A549 (cell line): ENCODE measurements around the gene RASA3. TPM values are rescaled to one million over a fixed set of nuclear protein-coding genes. Genes with fewer than 3 reads are reported as not detected.

Experiments used
- ATAC-seq, 2 experiments: fragments of 200-7000 bp in 1 of 2; fragments of >200 bp in 1 of 2; cut with Nextera tagmentation in 1 of 2; cut with Tn5 transposase in 1 of 2; 3 replicates each; pipeline versions ENCODE4 v1.8.0 to v1.9.1; 2018 to 2020; ENCODE audit warnings: mild to moderate bottlenecking in 1 of 2, moderate library complexity in 1 of 2
- CTCF ChIA-PET: fragments of 300-600 bp; sonication (Branson Sonifier 250); formaldehyde crosslinking; extraction: SDS; loops from one replicate; lab custom pipeline; 2021; ENCODE audit warnings: antibody characterized with exemption, inconsistent platforms; lab: Yijun Ruan, JAX
- POLR2A ChIA-PET: fragments of 350-600 bp; formaldehyde crosslinking; extraction: SDS; loops from one replicate; lab custom pipeline; 2021; ENCODE audit warnings: antibody characterized with exemption, inconsistent platforms; lab: Yijun Ruan, JAX
- DNase-seq, 2 experiments: peaks; one replicate each; pipeline versions ENCODE4 v3.0.0 to v3.0.0-alpha.2; 2011 to 2016; ENCODE audit warnings: low read depth in 1 of 2, low spot score in 1 of 2
- FAIRE-seq: peaks from 2 replicates; lab custom pipeline; 2011; peaks lifted over from hg19 to GRCh38; lab: Jason Lieb, UNC
- H3K27ac ChIP-seq, 2 experiments: fragments of >200 bp; sonication (Bioruptor Twin); formaldehyde crosslinking; 3 replicates each; pipeline ENCODE4 v1.5.1; 2016 to 2017
- H3K4me1 ChIP-seq: fragments of >200 bp; sonication (Bioruptor Twin); formaldehyde crosslinking; 3 replicates; pipeline ENCODE4 v1.6.1; 2016
- H3K4me2 ChIP-seq: fragments of >200 bp; sonication (Bioruptor Twin); formaldehyde crosslinking; 3 replicates; pipeline ENCODE4 v1.6.1; 2016
- H3K4me3 ChIP-seq: fragments of >200 bp; sonication (Bioruptor Twin); formaldehyde crosslinking; 3 replicates; pipeline ENCODE4 v1.5.1; 2016
- H3K9me3 ChIP-seq: fragments of >200 bp; sonication (Bioruptor Twin); formaldehyde crosslinking; 3 replicates; pipeline ENCODE4 v1.6.1; 2016
- BHLHE40 ChIP-seq: IDR thresholded peaks from 2 replicates; pipeline ENCODE4 v1.6.1; 2012; ENCODE audit warnings: low read depth, low read length, inconsistent platforms
- CBX2 ChIP-seq: fragments of 200-600 bp; sonication (generic); IDR thresholded peaks from 2 replicates; pipeline ENCODE4 v1.6.1; 2016; ENCODE audit warnings: low read depth, mild to moderate bottlenecking, borderline replicate concordance
- EHF ChIP-seq: fragments of 250-450 bp; sonication (Bioruptor Pico); IDR thresholded peaks from 2 replicates; pipeline ENCODE4 v1.5.0; 2020; ENCODE audit warnings: mild to moderate bottlenecking
- EHMT2 ChIP-seq: fragments of 200-600 bp; sonication (generic); IDR thresholded peaks from 2 replicates; pipeline ENCODE4 v1.6.1; 2016; ENCODE audit warnings: antibody characterized with exemption, low read depth, mild to moderate bottlenecking, moderate library complexity
- EP300 ChIP-seq, 2 experiments: fragments of >200 bp; sonication (Bioruptor Twin); formaldehyde crosslinking; IDR thresholded peaks; 2 replicates in 1 of 2; 3 replicates in 1 of 2; pipeline ENCODE4 v1.6.1; 2016 to 2017
- ESRRA ChIP-seq: fragments of 150-350 bp; IDR thresholded peaks from 2 replicates; pipeline ENCODE4 v1.6.1; 2014; ENCODE audit warnings: mild to moderate bottlenecking, low read length, borderline replicate concordance
- FOSB ChIP-seq: fragments of 250-450 bp; sonication (Bioruptor Pico); IDR thresholded peaks from 2 replicates; pipeline ENCODE4 v1.5.0; 2020; ENCODE audit warnings: mild to moderate bottlenecking, moderate library complexity
- HEYL ChIP-seq: fragments of 250-450 bp; sonication (Bioruptor Pico); IDR thresholded peaks from 2 replicates; pipeline ENCODE4 v1.8.0; 2021; ENCODE audit warnings: mild to moderate bottlenecking, moderate library complexity
- HOXB13 ChIP-seq: fragments of 250-450 bp; sonication (Bioruptor Pico); IDR thresholded peaks from 2 replicates; pipeline ENCODE4 v1.5.0; 2020; ENCODE audit warnings: low read depth, mild to moderate bottlenecking, moderate library complexity
- HOXB5 ChIP-seq: fragments of 250-450 bp; sonication (Bioruptor Pico); IDR thresholded peaks from 2 replicates; pipeline ENCODE4 v1.5.0; 2020; ENCODE audit warnings: mild to moderate bottlenecking, moderate library complexity
- JUN ChIP-seq, 2 experiments: fragments of >200 bp; sonication (Bioruptor Twin); formaldehyde crosslinking; IDR thresholded peaks; 2 replicates in 1 of 2; 3 replicates in 1 of 2; pipeline ENCODE4 v1.6.1; 2016 to 2017
- KDM5A ChIP-seq: fragments of 200-600 bp; sonication (generic); IDR thresholded peaks from 2 replicates; pipeline ENCODE4 v1.6.1; 2016; ENCODE audit warnings: antibody characterized with exemption, mild to moderate bottlenecking
- RARB ChIP-seq: fragments of 250-450 bp; sonication (Bioruptor Pico); IDR thresholded peaks from 2 replicates; pipeline ENCODE4 v1.8.0; 2021; ENCODE audit warnings: mild to moderate bottlenecking, moderate library complexity
- RCOR1 ChIP-seq: fragments of 150-350 bp; IDR thresholded peaks from 2 replicates; pipeline ENCODE4 v1.6.1; 2014; ENCODE audit warnings: antibody characterized with exemption, low read length, low read depth
- RNF2 ChIP-seq: fragments of 200-600 bp; sonication (generic); IDR thresholded peaks from 2 replicates; pipeline ENCODE4 v1.6.1; 2016; ENCODE audit warnings: low read depth, mild to moderate bottlenecking, antibody characterized with exemption, moderate library complexity, borderline replicate concordance
- SMC3 ChIP-seq: fragments of >200 bp; sonication (Bioruptor Twin); formaldehyde crosslinking; IDR thresholded peaks from 3 replicates; pipeline ENCODE4 v1.6.1; 2018; ENCODE audit warnings: inconsistent platforms
- SREBF2 ChIP-seq: fragments of 450-650 bp; IDR thresholded peaks from 2 replicates; pipeline ENCODE4 v1.6.1; 2014; ENCODE audit warnings: mild to moderate bottlenecking, moderate library complexity
- TP53 ChIP-seq: fragments of 250-450 bp; sonication (Bioruptor Pico); IDR thresholded peaks from 2 replicates; pipeline ENCODE4 v1.5.0; 2021; ENCODE audit warnings: mild to moderate bottlenecking, moderate library complexity
- ZC3H11A ChIP-seq: fragments of 450-650 bp; IDR thresholded peaks from 2 replicates; pipeline ENCODE4 v1.6.1; 2014; ENCODE audit warnings: antibody characterized with exemption, mild to moderate bottlenecking
- ZSCAN20 ChIP-seq: fragments of 250-450 bp; sonication (Bioruptor Pico); IDR thresholded peaks from 2 replicates; pipeline ENCODE4 v1.8.0; 2022; ENCODE audit warnings: mild to moderate bottlenecking, moderate library complexity
- WGBS: methylation state at CpG from one replicate; pipeline ENCODE4 v1.1.6; 2017; ENCODE audit errors: missing lambda C conversion rate; 5-methylcytosine and 5-hydroxymethylcytosine counted together
- polyA plus RNA-seq, 4 experiments: library from polyadenylated mRNA; depleted of rRNA in 3 of 4; stranded (reverse); fragments of >200 nt; fragmentation: RNase III in 1 of 4; extraction: RNeasy Plus Mini Kit Qiagen cat#74134 plus additional on column Dnase treatment in 1 of 4; gene quantifications; 2 replicates in 3 of 4; 3 replicates in 1 of 4; pipeline ENCODE4 v1.2.3, GENCODE V29; 2011 to 2017
- TF ChIP-seq, protein P1 (sequence below): IDR thresholded peaks from 2 replicates; pipeline ENCODE4 v1.6.1; 2012
- TF ChIP-seq, protein P2 (sequence below): fragments of 250-450 bp; sonication (Bioruptor Pico); IDR thresholded peaks from 2 replicates; pipeline ENCODE4 v1.5.0; 2020; ENCODE audit warnings: low read depth, mild to moderate bottlenecking, moderate library complexity
- TF ChIP-seq, protein P3 (sequence below): IDR thresholded peaks from 2 replicates; pipeline ENCODE4 v1.6.1; 2012

Gene RASA3
- polyA plus RNA-seq, 2 of the 4 experiments (the other 2 are of a cell fraction), result 4.3 to 7.6 TPM

DNA sequence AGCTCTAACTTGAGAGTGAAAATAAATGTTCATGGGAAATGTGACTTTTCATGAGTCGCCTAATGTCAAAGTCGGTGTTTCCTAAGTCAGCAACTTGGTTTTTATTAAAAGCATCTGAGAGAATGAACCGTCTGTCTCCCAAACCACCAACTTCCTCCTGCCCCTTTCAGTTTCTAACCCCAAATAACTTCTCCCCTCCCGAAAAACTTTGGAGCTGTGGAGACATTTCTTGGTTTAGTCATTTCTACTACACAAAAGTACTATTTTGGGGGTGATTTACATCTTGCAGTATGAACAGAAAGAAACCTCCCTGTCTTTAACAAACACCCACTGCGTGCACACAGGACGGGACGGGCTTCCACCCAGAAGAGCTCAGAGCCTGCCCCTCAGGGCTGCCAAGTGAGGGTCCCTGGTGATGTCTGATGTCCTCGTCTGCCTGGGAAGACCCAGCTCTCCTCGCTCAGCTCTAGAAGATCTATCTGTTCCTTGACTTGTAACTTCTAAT, 65.0 kb downstream of the RASA3 start:
- TF ChIP-seq KDM5A, result no peak
- TF ChIP-seq HEYL (CRISPR knock-in tag), result no peak
- TF ChIP-seq ESRRA, result no peak
- no peak for TF ChIP-seq EHMT2
- TF ChIP-seq, protein P1, sequence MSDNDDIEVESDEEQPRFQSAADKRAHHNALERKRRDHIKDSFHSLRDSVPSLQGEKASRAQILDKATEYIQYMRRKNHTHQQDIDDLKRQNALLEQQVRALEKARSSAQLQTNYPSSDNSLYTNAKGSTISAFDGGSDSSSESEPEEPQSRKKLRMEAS, result no peak
- TF ChIP-seq CBX2, result no peak
- TF ChIP-seq JUN (IDR thresholded peaks at IDR 0.05), result no peak
- TF ChIP-seq, protein P2, sequence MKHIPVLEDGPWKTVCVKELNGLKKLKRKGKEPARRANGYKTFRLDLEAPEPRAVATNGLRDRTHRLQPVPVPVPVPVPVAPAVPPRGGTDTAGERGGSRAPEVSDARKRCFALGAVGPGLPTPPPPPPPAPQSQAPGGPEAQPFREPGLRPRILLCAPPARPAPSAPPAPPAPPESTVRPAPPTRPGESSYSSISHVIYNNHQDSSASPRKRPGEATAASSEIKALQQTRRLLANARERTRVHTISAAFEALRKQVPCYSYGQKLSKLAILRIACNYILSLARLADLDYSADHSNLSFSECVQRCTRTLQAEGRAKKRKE, result no peak
- TF ChIP-seq HOXB5, result no peak
- TF ChIP-seq FOSB, result no peak
- no peak for TF ChIP-seq BHLHE40
- Histone ChIP-seq H3K27ac (peak overlapping the region; percentile 99 to 100), H3K4me2 (0 out of 3 replicates have a peak overlapping the region, but pooled peaks have one; percentile 6), H3K4me1 (peaks cover 64% of the 10 kb centered on the region), H3K9me3 (no peaks in the 10 kb centered on the region), H3K4me3 (no peak overlapping the region)
- no peak for ATAC-seq
- ChIA-PET CTCF (no interaction called here), POLR2A (no interaction called here)
- DNase-seq, result no peak
- 87% methylated on average over 9 of the region's 9 CpGs for WGBS
- no peak for FAIRE-seq

DNA sequence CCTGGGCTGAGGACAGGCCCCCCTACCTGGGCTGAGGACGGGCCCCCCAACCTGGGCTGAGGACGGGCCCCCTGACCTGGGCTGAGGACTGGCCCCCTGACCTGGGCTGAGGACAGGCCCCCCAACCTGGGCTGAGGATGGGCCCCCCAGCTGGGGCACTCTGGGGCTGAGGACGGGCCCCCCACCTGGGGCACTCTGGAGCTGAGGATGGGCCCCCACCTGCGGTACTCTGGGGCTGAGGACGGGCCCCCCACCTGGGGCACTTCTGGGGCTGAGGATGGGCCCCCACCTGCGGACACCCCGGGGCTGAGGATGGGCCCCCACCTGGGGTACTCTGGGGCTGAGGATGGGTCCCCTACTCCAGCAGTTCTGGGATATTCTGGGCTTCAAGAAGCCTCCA, 65.5 kb downstream of the RASA3 start:
- Histone ChIP-seq H3K4me2 (0 out of 3 replicates have a peak overlapping the region, but pooled peaks have one; percentile 6), H3K27ac (peak overlapping the region; percentile 99 to 100), H3K9me3 (no peaks in the 10 kb centered on the region), H3K4me1 (peaks cover 64% of the 10 kb centered on the region), H3K4me3 (no peak overlapping the region)
- FAIRE-seq (no peak), ATAC-seq (no peak), DNase-seq (no peak)
- TF ChIP-seq, protein P3, sequence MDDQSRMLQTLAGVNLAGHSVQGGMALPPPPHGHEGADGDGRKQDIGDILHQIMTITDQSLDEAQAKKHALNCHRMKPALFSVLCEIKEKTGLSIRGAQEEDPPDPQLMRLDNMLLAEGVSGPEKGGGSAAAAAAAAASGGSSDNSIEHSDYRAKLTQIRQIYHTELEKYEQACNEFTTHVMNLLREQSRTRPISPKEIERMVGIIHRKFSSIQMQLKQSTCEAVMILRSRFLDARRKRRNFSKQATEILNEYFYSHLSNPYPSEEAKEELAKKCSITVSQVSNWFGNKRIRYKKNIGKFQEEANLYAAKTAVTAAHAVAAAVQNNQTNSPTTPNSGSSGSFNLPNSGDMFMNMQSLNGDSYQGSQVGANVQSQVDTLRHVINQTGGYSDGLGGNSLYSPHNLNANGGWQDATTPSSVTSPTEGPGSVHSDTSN, result no peak
- TF ChIP-seq ESRRA (no peak), EP300 (IDR thresholded peaks at IDR 0.05) (no peak), RNF2 (no peak), EHF (no peak), RARB (CRISPR knock-in tag) (no peak), RCOR1 (no peak), ZSCAN20 (CRISPR knock-in tag) (no peak), HOXB13 (CRISPR knock-in tag) (no peak), SMC3 (no peak), TP53 (CRISPR knock-in tag) (no peak), KDM5A (no peak), ZC3H11A (no peak), HEYL (CRISPR knock-in tag) (no peak), SREBF2 (no peak)
- TF ChIP-seq, protein P2, result no peak
- CTCF ChIA-PET, result interaction anchor here (1.1 kb wide), 1 partner anchor 44 kb away, joined by 5 read pairs; no protein-coding TSS in a partner anchor
- no CpG with 5 or more reads among the region's 7 CpGs for WGBS
- POLR2A ChIA-PET, result no interaction called here
